GM15510 (cell line): ENCODE results near the gene ZDHHC22.

Source experiments
- POLR2A ChIP-seq: IDR thresholded peaks from 3 replicates; pipeline ENCODE4 v1.6.1; 2011; ENCODE audit warnings: borderline replicate concordance; ENCODE audit not compliant: insufficient read length; ENCODE audit errors: extremely low read depth

The ZDHHC22 gene

DNA sequence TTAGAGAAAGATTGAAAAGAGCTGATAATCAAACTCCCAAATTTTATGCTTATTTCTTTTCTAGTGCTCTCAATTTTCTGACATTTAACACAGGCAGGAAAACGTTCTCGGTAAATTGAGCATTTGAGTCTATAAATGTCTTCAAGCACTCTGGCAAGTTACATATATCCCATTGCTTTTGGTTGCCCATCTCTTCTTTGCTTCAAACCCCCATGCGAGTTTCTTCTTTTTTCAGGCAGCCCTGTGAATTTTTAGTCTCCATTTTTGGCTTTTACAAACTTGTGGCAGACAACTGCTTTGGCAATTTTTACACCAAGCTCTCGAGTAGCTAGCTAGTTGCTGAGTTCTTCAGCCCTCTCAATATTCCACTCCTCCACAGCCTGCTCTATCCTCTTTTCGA is 31.3 kb upstream of the ZDHHC22 start:
- TF ChIP-seq POLR2A, result no peak

- no peak for TF ChIP-seq POLR2A
Observed at GRCh38 chr14:77170045-77170444, 28.5 kb upstream of the ZDHHC22 start.

DNA sequence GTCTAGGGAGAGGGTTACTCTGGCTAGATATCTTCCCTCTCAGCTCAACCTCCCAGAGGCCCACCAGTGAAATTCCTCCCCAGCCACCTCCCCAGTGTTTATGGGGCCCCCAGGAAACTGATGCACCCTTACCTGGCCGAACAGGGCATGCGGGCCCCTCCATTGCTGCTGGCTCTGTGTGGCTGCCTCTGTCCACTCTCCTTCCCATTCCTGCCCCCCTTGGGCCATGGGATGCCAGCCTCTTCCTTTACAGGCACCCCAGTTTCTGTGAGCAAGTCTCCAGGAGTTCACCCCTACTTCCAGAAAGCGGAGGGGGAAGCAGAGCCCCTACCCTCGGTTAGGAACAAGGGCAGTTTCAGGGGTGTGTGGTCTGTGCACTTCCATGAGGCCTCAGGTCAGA is 19.4 kb upstream of the ZDHHC22 start:
- no peak for TF ChIP-seq POLR2A

DNA sequence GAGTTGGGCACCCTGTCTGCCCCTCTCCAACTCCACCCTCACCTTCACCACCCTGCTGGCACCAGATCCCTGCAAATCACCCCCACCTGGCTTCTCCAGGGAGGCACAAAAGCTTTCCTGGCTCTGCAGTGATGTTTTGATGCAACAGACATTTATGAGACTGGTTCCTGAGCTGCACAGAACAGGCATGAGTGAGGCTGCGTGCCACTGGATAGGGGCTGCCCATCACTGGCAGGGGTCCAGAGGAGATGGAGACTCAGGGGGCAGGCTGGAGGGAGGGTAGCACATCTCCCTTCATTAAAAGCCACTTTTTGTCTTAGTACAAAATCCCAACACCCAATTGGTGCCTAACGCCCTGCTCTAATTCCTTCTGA is 17.3 kb upstream of the ZDHHC22 start:
- no peak for TF ChIP-seq POLR2A

- no peak for TF ChIP-seq POLR2A
Observed at GRCh38 chr14:77158175-77158881, 16.7 kb upstream of the ZDHHC22 start.

- TF ChIP-seq POLR2A, result no peak
Observed at GRCh38 chr14:77157740-77158139, 16.1 kb upstream of the ZDHHC22 start.

DNA sequence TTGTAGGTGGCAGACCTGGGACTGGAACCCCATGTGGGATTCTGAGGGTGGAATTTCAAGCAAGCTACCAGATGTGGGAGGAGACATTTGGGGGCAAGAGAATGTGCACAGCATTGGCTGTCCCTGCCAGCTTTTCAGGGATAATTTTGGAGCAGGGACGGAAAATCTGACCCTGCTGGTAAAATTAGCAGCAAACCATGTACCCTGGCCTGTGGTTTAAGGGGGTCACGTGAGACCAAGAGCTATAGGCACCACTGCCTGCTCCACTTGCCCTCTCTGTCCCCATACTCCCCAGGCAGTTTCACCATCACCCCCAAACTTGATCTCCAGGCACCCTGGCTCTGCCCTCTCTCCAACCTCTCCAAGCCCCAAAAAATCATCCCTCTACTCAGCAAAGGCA is 13.5 kb upstream of the ZDHHC22 start:
- TF ChIP-seq POLR2A, result no peak

GRCh38 chr14:77154421-77154820 is 12.8 kb upstream of the ZDHHC22 start:
- TF ChIP-seq POLR2A, result no peak

DNA sequence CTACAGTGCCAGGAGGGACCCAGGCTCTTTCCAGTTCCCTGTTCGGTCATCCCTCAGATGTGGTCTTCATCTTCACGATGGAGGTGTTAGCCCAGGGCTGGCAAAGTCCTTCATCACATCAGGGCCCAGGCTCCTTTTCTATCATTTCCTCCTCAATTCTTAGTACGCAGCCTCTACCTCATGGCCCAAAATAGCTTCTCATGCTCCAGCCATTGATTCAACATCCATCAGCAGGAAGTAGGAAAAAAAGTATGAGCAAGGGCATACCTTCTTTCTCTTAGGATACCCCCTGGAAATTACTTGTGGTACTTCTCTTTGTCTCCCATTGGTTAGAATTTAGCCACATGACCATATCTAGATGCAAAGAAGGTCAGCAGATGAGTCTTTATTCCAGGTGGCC is 12.2 kb upstream of the ZDHHC22 start:
- no peak for TF ChIP-seq POLR2A

- TF ChIP-seq POLR2A, result no peak
Observed at GRCh38 chr14:77151918-77152588, 10.5 kb upstream of the ZDHHC22 start.

GRCh38 chr14:77151245-77151644 is 9.7 kb upstream of the ZDHHC22 start:
- TF ChIP-seq POLR2A, result no peak

GRCh38 chr14:77148510-77149231 is 7.1 kb upstream of the ZDHHC22 start:
- no peak for TF ChIP-seq POLR2A

- TF ChIP-seq POLR2A, result no peak
Observed at GRCh38 chr14:77145975-77146740, 4.6 kb upstream of the ZDHHC22 start.

DNA sequence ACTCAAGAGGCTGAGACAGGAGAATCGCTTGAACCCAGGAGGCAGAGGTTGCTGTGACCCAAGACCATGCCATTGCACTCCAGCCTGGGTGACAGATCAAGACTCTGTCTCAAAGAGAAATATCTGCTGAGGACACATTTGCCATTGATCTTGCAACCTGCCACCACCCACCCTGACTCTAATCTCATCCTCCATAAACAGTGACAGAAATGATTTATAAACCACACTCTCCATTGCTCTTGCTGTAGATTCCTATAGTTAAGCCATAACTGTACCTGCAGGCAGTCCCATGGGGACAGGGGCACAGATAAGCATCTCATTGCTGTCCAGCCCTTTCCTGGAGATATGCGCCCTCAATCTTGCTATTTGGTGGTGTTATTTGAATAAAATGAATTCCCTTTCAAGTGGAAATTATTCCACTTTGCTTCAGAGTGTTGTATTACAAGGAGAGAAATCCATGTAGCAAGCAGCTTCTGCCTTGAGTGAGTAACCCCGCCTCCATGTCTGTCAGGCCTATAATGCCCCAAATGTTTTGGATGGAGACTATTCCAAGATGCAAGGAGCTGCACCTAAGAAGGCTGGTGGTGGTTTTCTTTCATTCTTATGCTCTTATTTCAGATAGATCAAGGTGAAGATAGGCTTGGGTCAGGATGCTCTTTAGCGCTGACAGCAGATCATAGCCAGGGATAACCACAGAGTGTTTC is 3.0 kb upstream of the ZDHHC22 start:
- TF ChIP-seq POLR2A, result no peak
